ENCODE measurements around the gene RPAP2. TPM values are rescaled to one million over a fixed set of nuclear protein-coding genes. Genes with fewer than 3 reads are reported as not detected.
"Not testable (repeated sequence)": the region's sequence is repeated elsewhere in the genome, so short reads cannot be mapped to it uniquely, and the experiment has no call there.

Gene RPAP2
- total RNA-seq, 1 donor from 2014 or later = 40.3 TPM

DNA sequence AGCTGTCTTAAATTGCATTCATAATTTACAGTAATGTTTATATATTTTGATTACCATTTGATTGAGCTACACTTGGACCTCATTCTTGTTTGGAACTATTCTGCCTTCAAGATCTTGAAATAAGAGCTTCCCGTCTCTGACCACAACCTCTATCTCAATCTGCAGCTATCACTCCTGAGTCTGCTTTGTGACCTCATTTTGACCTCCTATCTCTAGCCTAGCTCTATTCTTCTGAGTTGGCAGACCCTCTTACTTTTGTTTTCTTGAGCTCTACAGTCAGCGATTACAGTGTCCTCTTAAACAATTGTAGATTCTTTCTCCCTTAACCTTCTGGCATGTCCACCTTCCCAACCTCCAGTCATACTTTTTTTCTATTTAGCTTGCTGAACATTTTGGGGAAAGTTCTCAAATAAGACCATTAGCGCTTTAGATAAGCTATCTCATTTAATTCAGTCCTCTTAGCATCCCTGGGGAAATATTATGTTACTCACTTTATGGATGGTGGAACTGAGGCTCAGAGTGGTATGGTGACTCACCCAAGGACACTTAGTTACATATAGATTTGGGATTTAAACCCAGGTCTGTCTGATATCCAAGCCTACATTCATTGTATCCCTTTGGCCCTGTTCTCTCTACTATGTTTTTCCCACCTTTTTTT, 19.1 kb downstream of the RPAP2 start:
- intact Hi-C loops (cut with micrococcal nuclease) = loop anchor here (2.0 to 5.0 kb wide), 4 partner anchors 93 to 1297 kb away; no protein-coding TSS in a partner anchor

DNA sequence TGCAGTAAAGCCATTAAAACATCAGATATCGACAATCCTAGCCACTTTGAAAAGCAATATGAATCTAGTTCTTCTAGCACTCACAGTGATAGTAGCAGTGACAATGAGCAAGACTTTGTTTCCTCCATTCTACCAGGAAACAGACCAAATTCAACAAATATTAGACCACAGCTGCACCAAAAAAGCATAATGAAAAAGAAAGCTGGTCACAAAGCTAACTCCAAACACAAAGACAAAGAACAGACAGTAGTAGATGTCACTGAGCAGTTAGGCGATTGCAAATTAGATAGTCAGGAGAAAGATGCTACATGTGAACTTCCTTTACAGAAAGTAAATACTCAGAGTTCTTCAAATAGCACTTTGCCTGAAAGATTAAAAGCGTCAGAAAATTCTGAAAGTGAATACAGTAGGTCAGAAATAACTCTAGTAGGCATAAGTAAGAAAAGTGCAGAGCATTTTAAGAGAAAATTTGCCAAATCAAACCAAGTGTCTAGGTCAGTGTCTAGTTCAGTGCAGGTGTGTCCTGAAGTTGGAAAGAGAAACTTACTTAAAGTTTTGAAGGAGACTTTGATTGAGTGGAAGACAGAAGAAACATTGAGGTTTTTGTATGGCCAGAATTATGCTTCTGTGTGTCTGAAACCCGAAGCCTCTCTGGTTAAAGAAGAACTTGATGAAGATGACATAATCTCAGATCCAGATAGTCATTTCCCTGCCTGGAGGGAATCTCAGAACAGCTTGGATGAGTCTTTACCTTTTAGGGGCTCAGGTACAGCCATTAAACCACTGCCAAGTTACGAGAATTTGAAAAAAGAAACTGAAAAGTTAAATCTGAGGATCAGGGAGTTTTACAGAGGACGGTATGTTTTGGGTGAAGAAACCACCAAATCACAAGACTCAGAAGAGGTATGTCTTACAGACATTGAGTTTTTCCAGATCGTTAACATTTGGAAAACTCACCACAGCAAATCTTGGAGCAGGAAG, 24.9 kb downstream of the RPAP2 start:
- intact Hi-C loops (cut with micrococcal nuclease) = loop anchor here (1.0 kb wide), 2 partner anchors 7 to 151 kb away; no protein-coding TSS in a partner anchor

DNA sequence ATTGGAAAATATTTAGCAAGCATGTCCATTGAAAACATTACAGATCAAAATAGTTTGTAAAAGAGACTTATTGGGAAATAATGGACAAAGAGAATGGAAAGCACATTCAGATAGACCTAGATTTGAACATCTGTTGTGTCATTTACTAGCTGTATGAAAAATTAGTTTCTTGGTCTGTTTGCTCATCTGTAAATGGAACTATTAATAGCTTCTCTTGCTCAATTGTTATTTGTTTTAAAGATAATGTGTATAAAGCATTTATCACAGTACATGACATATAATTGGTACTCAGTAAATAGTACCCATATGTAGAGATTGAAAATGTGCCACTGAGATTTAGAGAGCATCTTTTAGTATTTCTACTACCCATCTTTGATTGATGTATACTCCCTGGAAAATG, 25.9 kb downstream of the RPAP2 start:
- intact Hi-C loops (cut with micrococcal nuclease) = loop anchor here (1.0 kb wide), 1 partner anchor 8 kb away; no protein-coding TSS in a partner anchor

DNA sequence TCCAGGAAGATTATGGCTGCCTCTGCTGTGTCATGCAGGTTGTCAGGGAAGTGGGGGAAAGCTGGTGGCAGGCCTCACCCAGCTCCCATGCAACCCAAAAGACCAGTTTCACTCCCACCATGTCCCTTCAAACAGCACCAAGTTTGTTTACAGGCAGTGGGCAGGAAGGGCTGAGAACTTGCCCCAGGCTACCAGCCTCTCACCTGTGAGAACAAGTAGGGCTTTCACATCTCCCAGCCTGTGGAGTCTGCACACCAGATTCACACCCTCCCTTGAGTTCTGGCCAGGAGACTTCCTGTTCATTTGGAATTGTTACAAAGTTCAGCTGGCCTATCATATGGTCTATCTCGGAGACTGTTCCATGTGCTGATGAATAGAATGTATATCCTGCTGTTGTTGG, 27.8 kb downstream of the RPAP2 start:
- intact Hi-C loops (cut with micrococcal nuclease) = no loop called here

DNA sequence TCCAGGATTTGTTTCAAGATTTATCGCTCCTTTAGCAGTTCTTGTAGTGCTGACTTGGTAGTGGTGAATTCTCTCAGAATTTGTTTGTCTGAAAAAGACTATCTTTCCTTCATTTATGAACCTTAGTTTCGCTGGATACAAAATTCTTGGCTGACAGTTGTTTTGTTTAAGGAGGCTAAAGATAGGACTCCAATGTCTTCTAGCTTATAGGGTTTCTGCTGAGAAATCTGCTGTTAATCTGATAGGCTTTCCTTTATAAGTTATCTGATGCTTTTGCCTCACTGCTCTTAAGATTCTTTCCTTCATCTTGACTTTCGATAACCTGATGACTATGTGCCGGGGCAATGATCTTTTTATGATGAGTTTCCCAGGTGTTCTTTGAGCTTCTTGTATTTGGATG, 28.9 kb downstream of the RPAP2 start:
- intact Hi-C loops (cut with micrococcal nuclease) = no loop called here

DNA sequence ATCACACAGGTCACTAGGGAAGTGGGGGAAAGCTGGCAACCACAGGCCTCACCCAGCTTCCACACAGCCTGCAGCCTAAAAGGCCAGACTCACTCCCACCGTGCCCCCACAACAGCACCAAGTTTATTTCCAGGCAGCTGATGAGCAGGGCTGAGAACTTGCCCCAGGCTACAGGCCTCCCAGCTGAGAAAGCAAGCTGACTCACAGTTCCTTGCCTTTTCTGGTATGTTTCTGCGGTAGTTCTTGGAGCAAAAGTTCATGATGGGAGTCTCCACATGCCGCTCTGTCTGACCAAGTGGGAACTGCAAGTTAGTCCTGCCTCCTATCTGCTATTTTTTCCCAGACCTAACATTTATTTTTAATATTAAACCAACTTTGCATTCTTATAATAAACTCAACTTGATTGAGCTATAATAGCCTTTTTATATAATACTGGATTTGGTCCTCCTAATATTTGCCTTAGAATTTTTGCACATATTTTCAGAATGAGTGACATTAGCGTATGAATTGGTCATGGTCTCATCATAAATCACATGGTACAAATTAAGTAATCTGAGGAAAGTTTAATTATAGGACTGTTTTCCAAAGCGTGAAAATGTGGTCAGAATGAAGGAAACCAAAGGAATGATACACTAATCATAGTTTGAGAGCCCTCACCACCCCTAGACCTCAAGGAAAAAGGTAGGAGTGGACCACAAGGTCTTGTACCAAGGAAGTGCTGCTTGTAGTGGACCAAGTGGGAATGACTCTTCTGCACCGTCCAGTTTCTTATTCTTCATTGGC, 30.7 kb downstream of the RPAP2 start:
- intact Hi-C loops (cut with micrococcal nuclease) = no loop called here

DNA sequence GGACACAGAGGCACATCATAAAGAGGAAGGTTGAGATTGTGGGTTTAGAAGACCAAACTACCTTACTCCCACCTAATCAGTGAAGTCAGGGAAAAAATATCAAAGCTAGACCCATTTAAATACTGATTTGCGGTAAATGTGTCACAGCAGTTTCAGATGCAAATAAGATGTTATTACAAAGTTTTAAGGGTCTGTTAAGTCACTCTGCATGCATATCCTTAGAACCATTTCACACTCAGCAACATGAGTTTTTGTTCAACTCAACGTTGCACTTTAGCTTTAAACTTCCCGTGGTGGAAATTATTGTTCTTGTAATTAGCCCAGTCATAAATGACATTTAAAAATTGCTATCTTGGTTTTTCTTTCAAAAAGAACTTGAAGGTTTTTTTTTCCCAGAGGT, 34.8 kb downstream of the RPAP2 start:
- intact Hi-C loops (cut with micrococcal nuclease) = no loop called here

DNA sequence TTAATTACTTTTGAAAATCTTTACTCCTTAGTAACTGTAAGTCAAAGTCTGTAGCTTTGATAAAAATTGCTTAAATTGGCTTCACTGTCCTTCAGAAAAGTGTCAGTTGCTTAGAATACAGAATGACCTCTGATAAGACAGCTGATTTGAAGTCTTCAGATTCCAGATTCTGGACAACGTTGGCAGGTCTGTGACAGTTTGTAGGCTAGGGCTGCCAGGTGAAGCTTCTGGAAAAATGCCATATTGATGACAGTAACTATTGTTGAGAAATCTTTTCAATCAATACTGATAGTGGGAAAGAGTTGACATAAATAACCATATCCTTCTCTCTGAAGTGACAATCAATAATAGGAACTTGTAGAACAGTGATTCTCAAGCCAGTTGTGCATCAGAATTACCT, 41.3 kb downstream of the RPAP2 start:
- intact Hi-C loops (cut with micrococcal nuclease) = no loop called here

DNA sequence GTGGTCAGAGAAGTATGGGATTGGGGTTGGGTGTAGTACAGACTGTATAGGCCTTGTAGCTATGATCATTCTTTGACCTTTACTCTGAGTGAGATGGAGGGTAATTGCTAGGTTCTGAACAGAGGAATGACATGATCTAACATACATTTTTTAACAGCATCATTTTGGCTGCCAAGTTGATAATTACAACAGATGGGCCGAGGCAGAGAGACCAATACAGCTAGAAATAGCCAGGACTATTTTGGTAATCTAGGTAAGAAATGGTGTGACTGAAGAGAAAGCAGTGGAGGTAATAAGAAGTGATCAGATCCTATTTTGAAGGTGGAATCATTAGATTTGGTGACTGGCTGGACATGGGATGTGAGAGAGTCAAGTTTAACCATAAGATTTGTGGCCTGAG, 43.5 kb downstream of the RPAP2 start:
- intact Hi-C loops (cut with micrococcal nuclease) = no loop called here

DNA sequence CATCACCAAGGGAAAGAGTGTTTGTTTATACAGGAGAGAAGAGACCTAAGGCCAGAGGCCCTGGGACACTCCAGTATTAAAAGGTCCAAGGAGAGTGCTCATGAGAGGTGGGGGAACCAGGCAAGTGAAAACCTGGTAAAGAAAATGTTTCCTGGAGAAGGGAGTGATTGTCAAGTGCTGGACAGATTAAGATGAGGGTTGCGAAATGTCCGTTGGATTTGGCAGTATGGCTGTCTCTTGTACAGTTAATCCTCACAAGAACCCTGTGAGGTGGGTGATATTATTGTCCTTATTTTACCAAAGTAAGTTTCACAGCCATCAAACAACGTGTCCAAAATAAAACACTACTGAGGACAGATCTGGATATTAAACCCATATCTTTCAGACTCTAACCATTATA, 44.2 kb downstream of the RPAP2 start:
- intact Hi-C loops (cut with micrococcal nuclease) = no loop called here

DNA sequence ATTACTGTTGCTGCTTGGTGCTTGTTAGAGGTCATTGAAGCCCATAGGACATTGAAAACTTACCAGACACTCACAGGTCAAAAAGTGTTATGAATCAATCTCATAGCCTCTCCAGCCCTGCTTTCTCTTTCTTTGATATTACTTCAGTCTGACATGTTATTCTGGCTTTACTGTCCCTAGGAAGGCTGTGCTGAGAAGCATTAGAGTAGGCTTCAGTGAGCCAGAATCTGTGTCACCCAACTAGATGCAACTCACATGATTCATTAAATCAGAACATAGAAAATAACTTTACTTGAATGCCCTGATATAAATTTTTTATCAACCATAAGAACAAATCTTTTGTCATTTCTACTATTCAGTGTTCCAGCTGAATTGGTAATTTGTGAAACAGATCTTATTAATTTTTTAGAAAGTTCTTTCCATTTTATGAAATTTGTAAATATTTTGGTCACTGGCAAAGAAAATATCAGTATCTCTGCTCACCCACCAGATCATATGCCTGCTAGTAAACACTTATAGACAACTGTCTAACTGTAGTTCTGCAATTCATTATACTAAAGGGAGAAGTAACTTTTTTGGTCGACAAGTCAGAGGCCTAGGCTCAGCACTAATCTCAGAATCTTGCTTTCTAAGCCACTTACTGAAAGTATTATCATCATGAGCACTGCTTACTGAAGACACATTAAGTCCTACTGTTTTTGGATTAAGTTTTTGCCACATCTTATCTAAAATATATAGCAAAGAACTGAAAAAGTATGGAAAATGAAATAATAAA, 48.2 kb downstream of the RPAP2 start:
- intact Hi-C loops (cut with micrococcal nuclease) = no loop called here

DNA sequence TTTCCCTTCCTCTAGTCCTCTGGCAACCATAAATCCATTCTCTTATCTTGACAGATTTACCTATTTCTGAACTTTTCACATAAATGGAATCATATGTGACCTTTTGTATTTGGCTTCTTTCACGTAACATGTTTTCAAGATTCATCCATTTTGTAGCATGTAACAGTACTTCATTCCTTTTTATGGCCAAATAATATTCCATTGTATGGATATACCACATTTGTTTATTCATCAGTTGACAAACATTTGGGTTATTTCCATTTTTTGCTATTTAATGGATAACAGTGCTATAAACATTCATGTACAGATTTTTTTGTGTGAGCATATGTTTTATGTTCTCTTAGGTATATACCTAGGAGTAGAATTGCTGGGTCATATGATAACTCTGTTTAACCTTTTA, 54.0 kb downstream of the RPAP2 start:
- intact Hi-C loops (cut with micrococcal nuclease) = no loop called here

DNA sequence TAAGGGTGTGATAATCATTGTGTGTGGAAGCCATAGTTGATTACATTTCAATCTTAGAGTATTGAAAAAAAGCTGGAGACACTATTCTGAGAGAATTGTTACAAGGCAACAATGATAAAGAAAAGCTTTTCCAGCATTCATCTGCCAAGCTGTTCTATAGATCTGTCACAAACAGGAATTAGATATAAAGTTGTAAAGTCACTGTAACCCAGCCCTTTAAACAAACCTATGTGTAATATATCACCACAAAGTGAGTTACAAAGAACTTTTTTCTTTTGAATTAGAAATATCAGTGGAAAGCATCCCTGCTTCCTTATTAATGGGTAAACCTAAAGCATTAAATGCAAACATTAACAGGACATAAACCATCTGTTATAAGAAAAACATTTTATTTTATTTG, 55.4 kb downstream of the RPAP2 start:
- intact Hi-C loops (cut with micrococcal nuclease) = no loop called here

DNA sequence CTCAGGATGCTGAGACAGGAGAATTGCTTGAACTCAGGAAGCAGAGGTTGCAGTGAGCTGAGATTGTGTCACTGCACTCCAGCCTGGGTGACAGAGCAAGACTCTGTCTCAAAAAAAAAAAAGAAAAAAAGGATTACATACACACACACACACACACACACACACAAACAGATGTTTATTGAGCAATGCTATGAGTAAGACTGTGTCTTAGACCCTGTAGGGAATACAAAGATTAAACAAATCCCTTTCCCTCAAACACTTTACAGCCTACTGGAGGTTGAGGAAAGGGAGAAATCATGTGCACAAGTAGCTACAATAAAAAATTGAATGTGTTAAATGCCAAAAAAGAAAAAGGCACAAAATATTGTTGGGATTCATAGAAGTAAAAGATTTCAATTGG, 58.1 kb downstream of the RPAP2 start:
- intact Hi-C loops (cut with micrococcal nuclease) = no loop called here

DNA sequence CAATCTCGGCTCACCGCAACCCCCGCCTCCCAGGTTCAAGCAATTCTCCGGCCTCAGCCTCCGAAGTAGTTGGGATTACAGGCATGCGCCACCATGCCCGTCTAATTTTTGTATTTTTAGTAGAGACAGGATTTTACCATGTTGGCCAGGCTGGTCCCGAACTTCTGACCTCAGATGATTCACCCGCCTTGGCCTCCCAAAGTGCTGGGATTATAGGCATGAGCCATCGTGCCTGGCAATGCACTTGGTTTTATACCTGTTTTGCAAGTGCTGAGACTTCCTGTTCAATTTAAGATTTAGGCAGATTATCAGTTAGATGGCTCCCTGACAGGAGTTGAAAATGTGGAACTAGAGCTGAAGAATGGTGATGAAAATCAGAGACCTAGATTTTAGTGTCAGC, 60.5 kb downstream of the RPAP2 start:
- intact Hi-C loops (cut with micrococcal nuclease) = not testable (repeated sequence)

DNA sequence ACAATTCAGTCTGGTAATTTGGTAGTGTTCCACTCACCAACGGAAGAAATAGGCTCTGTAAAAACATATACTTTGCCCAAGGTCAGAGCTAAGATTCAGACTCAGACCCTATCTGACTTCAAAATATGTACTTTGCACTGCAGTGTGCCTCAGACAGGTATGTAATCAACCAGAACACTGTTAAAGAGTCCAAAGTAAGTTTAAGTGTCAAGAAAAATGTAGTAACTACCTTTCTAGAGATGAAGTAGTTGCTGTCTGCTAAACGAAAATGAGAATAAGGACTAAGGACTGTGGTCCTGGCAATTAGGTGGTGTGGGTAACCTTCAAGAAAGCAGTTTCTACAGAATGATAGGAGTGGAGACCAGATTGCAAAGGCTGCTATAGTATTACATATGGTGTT, 61.1 kb downstream of the RPAP2 start:
- intact Hi-C loops (cut with micrococcal nuclease) = no loop called here

DNA sequence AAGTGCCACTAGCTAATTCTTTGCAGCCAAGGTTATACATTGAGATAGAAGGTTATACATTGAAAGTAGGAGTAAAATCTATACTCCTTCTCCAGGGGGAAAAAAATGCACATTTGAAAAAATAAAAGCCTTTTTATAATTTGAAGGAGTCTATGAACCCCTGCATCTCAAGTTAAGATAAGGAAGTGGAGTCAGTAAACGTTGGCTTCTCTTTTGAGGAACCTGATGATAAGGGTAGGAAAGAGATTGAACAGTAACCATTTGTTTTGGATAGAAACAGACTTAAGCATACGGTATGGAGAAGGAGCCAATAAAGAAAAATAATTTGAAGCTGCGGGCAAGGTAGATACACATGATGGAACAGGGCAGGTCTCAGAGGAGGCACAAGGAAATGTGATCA, 64.1 kb downstream of the RPAP2 start:
- intact Hi-C loops (cut with micrococcal nuclease) = no loop called here

DNA sequence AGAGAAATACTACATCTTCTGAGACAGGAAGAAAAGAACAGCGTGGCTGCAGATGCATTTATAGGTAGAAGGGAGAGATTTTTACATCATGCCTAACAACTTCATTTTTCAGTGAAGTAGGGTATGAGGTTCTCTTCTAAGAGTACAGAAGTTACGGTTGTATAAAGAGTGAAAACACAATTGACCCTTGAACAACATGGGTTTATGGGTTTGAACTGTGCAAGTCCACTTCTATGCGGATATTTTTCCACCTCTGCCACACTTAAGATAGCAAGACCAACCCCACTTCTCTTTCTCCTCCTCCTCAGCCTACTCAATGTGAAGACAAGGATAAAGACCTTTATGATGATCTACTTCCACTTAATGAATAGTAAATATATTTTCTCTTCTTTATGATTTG, 64.5 kb downstream of the RPAP2 start:
- intact Hi-C loops (cut with micrococcal nuclease) = no loop called here

DNA sequence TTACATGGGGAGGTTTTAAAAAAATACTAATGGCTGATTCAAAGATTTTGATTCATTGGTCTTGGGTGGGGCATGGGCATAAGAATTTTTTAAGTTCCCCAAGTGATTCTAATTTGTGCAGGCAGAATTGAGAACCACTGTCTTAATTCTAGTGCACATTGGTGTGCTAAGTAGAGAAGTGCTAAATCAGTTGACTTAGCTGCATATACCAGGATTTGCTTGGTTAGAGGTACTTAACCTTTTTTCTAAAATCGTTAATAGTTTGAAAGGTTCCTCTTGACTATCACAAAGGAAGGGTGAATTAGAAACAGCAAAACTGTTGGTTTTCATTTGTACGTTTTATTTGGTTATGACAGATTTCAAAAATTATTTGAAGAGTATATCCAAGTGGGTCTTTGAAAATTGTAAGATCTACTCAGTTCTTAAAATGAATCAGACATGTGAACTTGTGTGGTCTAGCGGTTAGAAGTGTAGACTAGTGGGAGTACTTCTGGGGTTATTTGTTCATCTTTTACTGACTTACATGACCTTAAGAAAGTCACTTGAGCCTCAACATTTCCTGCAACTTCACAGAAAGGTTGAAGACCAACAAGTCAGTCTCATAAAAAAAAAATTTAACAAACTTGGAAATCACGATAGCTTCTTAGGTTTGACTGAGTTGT, 66.7 kb downstream of the RPAP2 start:
- intact Hi-C loops (cut with micrococcal nuclease) = loop anchor here (1.0 to 5.0 kb wide), 7 partner anchors 11 to 257 kb away; no protein-coding TSS in a partner anchor

DNA sequence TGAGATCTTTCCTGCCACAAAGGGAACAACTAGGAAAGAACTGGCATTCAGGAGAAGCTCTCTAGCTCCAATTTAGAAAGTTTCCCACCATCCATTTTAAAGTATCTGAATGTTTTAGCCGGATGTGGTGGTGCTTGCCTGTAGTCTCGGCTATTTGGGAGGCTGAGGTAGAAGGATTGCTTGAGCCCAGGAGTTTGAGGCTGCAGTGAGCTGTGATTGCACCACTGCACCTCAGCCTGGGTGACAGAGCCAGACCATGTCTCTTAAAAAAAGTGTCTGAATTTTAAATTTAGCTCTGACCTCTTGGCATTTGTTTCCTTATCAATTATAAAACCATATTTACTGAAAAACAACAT, 67.2 kb downstream of the RPAP2 start:
- intact Hi-C loops (cut with micrococcal nuclease) = loop anchor here (5.0 kb wide), 1 partner anchor 46 kb away; no protein-coding TSS in a partner anchor
